Keratinocyte (primary cell): ENCODE measurements around the gene DNAH17. TPM values are rescaled to one million over a fixed set of nuclear protein-coding genes. Genes with fewer than 3 reads are reported as not detected.

ENCODE experiments used
- DNase-seq: peaks from one replicate; pipeline ENCODE4 v3.0.0-alpha.2; 2011; ENCODE audit warnings: low read depth, missing footprints, low spot score
- FAIRE-seq: peaks from 2 replicates; lab custom pipeline; 2011; peaks lifted over from hg19 to GRCh38; lab: Jason Lieb, UNC
- H2AFZ ChIP-seq: 2 replicates; pipeline ENCODE4 v1.6.0; 2012; ENCODE audit warnings: low read length, control low read depth, inconsistent platforms; ENCODE audit not compliant: control insufficient read depth
- H3K27ac ChIP-seq: 2 replicates; pipeline ENCODE4 v1.5.1; 2011; ENCODE audit warnings: low read length; ENCODE audit not compliant: control insufficient read depth, insufficient read depth
- H3K27me3 ChIP-seq: 3 replicates; pipeline ENCODE4 v1.6.0; 2011; ENCODE audit warnings: low read length; ENCODE audit not compliant: control insufficient read depth, insufficient read depth; ENCODE audit errors: extremely low read depth
- H3K36me3 ChIP-seq, 2 experiments: 2 replicates in 1 of 2; 3 replicates in 1 of 2; pipeline ENCODE4 v1.5.1; 2011; ENCODE audit warnings: low read length in 2 of 2, mild to moderate bottlenecking in 1 of 2; ENCODE audit not compliant: control insufficient read depth in 2 of 2, insufficient read depth in 2 of 2; ENCODE audit errors: extremely low read depth in 1 of 2
- H3K4me1 ChIP-seq: 3 replicates; pipeline ENCODE4 v1.5.1; 2011; ENCODE audit warnings: low read length; ENCODE audit not compliant: control insufficient read depth, insufficient read depth; ENCODE audit errors: extremely low read depth
- H3K4me2 ChIP-seq: 3 replicates; pipeline ENCODE4 v1.6.0; 2011; ENCODE audit warnings: low read depth, low read length; ENCODE audit not compliant: control insufficient read depth, insufficient read depth; ENCODE audit errors: extremely low read depth
- H3K4me3 ChIP-seq, 3 experiments: fragments of 200-600 bp in 1 of 3; sonication (generic) in 1 of 3; 2 replicates in 2 of 3; 3 replicates in 1 of 3; pipeline ENCODE4 v1.5.1; 2011 to 2016; ENCODE audit warnings: low read length in 3 of 3, mild to moderate bottlenecking in 3 of 3, control low read depth in 2 of 3, inconsistent platforms in 1 of 3, low read depth in 1 of 3, mixed read lengths in 1 of 3, mixed run types in 1 of 3, moderate library complexity in 1 of 3; ENCODE audit not compliant: control insufficient read depth in 2 of 3, insufficient read depth in 2 of 3; ENCODE audit errors: extremely low read depth in 1 of 3
- H3K79me2 ChIP-seq: 2 replicates; pipeline ENCODE4 v1.6.0; 2012; ENCODE audit warnings: low read length; ENCODE audit not compliant: control insufficient read depth, insufficient read depth
- H3K9ac ChIP-seq: 3 replicates; pipeline ENCODE4 v1.6.0; 2011; ENCODE audit warnings: low read length; ENCODE audit not compliant: control insufficient read depth, insufficient read depth; ENCODE audit errors: extremely low read depth
- H3K9me1 ChIP-seq: 3 replicates; pipeline ENCODE4 v1.6.0; 2011; ENCODE audit warnings: low read length; ENCODE audit not compliant: control insufficient read depth, insufficient read depth; ENCODE audit errors: extremely low read depth
- H3K9me3 ChIP-seq: 2 replicates; pipeline ENCODE4 v1.5.1; 2012; ENCODE audit warnings: low read depth, low read length; ENCODE audit not compliant: control insufficient read depth
- H4K20me1 ChIP-seq: 3 replicates; pipeline ENCODE4 v1.6.0; 2011; ENCODE audit warnings: low read length; ENCODE audit not compliant: control insufficient read depth, insufficient read depth; ENCODE audit errors: extremely low read depth
- CTCF ChIP-seq, 3 experiments: IDR thresholded peaks in 1 of 3; conservative IDR thresholded peaks in 1 of 3; optimal IDR thresholded peaks in 1 of 3; 2 replicates in 2 of 3; 3 replicates in 1 of 3; pipeline versions ENCODE3 to v1.5.1; 2011; ENCODE audit warnings: low read length in 3 of 3, mild to moderate bottlenecking in 3 of 3, moderate library complexity in 2 of 3, control low read depth in 1 of 3, inconsistent platforms in 1 of 3; ENCODE audit not compliant: insufficient read depth in 2 of 3; ENCODE audit errors: extremely low read depth in 1 of 3
- EZH2 ChIP-seq: IDR thresholded peaks from one replicate; pipeline ENCODE4 v1.6.1; 2012; ENCODE audit warnings: inconsistent platforms, mild to moderate bottlenecking, low read length, moderate library complexity
- dilution Hi-C: fragments of 300-500 bp; cut with MboI; formaldehyde crosslinking; loops from one replicate; pipeline ENCODE4 v1.7.0; 2020; ENCODE audit warnings: low sequenced_read_pairs; ENCODE audit not compliant: extremely low pct_ligation_motif_present
- polyA plus RNA-seq, 5 experiments: library from polyadenylated mRNA; depleted of rRNA in 3 of 5; stranded (reverse) in 3 of 5; stranded (forward) in 1 of 5; unstranded in 1 of 5; fragments of >200 nt; gene quantifications; 1 replicate in 1 of 5; 2 replicates in 3 of 5; 3 replicates in 1 of 5; pipeline versions ENCODE4 v1.2.1 to v1.2.3, GENCODE V29; 2011 to 2012; ENCODE audit warnings: missing spikeins in 2 of 5, low read depth in 1 of 5, low replicate concordance in 1 of 5

The DNAH17 gene
- polyA plus RNA-seq, 1 donor (not counting 4 experiments of a cell fraction or from before 2014, with no cell fraction given) = 0.16 TPM

- FAIRE-seq (no peak), DNase-seq (no peak)
- H3K27ac ChIP-seq = no peak overlapping the region
- H4K20me1 ChIP-seq = no peaks in the 10 kb centered on the region
- dilution Hi-C loops = no loop called here
- H3K27me3 ChIP-seq = peaks cover 7% of the 10 kb centered on the region
- no peaks in the 10 kb centered on the region for H3K9me3 ChIP-seq
- TF ChIP-seq CTCF (optimal IDR thresholded peaks at IDR 0.05 in 1 of 3, IDR thresholded peaks at IDR 0.05 in 1 of 3, conservative IDR thresholded peaks at IDR 0.05 in 1 of 3; ENCODE audit: extremely low read depth in 1 of 3, insufficient read depth in 2 of 3, low read length in 3 of 3) (no peak), EZH2 (no peak)
- H3K9me1 ChIP-seq = no peaks in the 10 kb centered on the region
- H3K4me1 ChIP-seq = no peaks in the 10 kb centered on the region
- no peak overlapping the region for H3K4me2 ChIP-seq
- no peak overlapping the region for H3K4me3 ChIP-seq
- H3K79me2 ChIP-seq = no peaks in the 10 kb centered on the region
- no peak overlapping the region for H2AFZ ChIP-seq
- no peak overlapping the region for H3K9ac ChIP-seq
- no peaks in the 10 kb centered on the region for H3K36me3 ChIP-seq
Measured at GRCh38 chr17:78479369-78479768, 97.8 kb downstream of the DNAH17 start.

GRCh38 chr17:78478757-78479297 lies 98.4 kb downstream of the DNAH17 start:
- Histone ChIP-seq H3K27ac (no peak overlapping the region), H2AFZ (no peak overlapping the region), H3K27me3 (peaks cover 7% of the 10 kb centered on the region), H4K20me1 (no peaks in the 10 kb centered on the region), H3K4me2 (no peak overlapping the region), H3K4me1 (no peaks in the 10 kb centered on the region), H3K9me1 (no peaks in the 10 kb centered on the region), H3K9ac (no peak overlapping the region), H3K36me3 (no peaks in the 10 kb centered on the region), H3K79me2 (no peaks in the 10 kb centered on the region), H3K4me3 (no peak overlapping the region), H3K9me3 (no peaks in the 10 kb centered on the region)
- DNase-seq (no peak), FAIRE-seq (no peak)
- dilution Hi-C loops = no loop called here
- no peak for TF ChIP-seq CTCF (optimal IDR thresholded peaks at IDR 0.05 in 1 of 3, IDR thresholded peaks at IDR 0.05 in 1 of 3, conservative IDR thresholded peaks at IDR 0.05 in 1 of 3; ENCODE audit: extremely low read depth in 1 of 3, insufficient read depth in 2 of 3, low read length in 3 of 3)
